Measurements from ENCODE around the gene EXOC4. TPM values are rescaled to one million over a fixed set of nuclear protein-coding genes. Genes with fewer than 3 reads are reported as not detected.
"Not testable (repeated sequence)": the region's sequence is repeated elsewhere in the genome, so short reads cannot be mapped to it uniquely, and the experiment has no call there.

Gene EXOC4
- 10 to 100 TPM; 26.2 to 41.7 (median 35.5) TPM for total RNA-seq
- polyA plus RNA-seq: 10 to 100 TPM in 1 of 2 donors, 1 to 10 TPM in 1; 7.5 to 10.9 TPM
- long read RNA-seq, donor 1, full-length matches to known transcripts: 12 of 23 reads
- long read RNA-seq, donor 1, partial matches to known transcripts: 6 of 23 reads
- long read RNA-seq, donor 1, other reads (novel, unspliced or antisense): 5 of 23 reads
- long read RNA-seq, donor 2, full-length matches to known transcripts: 22 of 29 reads
- long read RNA-seq, donor 2, partial matches to known transcripts: 4 of 29 reads
- long read RNA-seq, donor 2, other reads (novel, unspliced or antisense): 3 of 29 reads
- long read RNA-seq, donor 3, full-length matches to known transcripts: 33 of 42 reads
- long read RNA-seq, donor 3, partial matches to known transcripts: 5 of 42 reads
- long read RNA-seq, donor 3, other reads (novel, unspliced or antisense): 4 of 42 reads

- Histone ChIP-seq H3K27ac (peak within 1 kb of the TSS; percentile 46 to 97 (median 88)), H3K9me3 (peaks cover 0 to 7% (median 0%) of the 10 kb centered on the region in 11 donors), H3K36me3 (no peaks in the 10 kb centered on the region), H3K4me3 (peak within 1 kb of the TSS; percentile 79 to 95 (median 88)), H3K27me3 (no peaks in the 10 kb centered on the region), H3K4me1 (peaks cover 0 to 39% (median 16%) of the 10 kb centered on the region in 9 donors)
- peak; percentile 100 for ATAC-seq
- intact Hi-C loops (cut with DNase I): loop anchor here in 1 of 10 donors (10.0 kb wide), 1 partner anchor 168 kb away; the partner anchor contains the start of gene CHCHD3
- TF ChIP-seq CTCF (IDR thresholded peaks at IDR 0.05): no peak
- WGBS, 2 donors: 0 to 1% methylated on average over 25 of the region's 25 CpGs
- peak; percentile 75 to 98 for DNase-seq
Measured at GRCh38 chr7:133252858-133253518, at the start of gene EXOC4. Gene EXOC4, plus strand, starts transcription at chr7:133253078.

GRCh38 chr7:133203490-133203889 is 49.4 kb upstream of the EXOC4 start:
- intact Hi-C loops (cut with DNase I): no loop called here
- Histone ChIP-seq H3K9me3 (peaks cover 0 to 12% (median 0%) of the 10 kb centered on the region in 11 donors), H3K4me1 (no peaks in the 10 kb centered on the region), H3K36me3 (no peaks in the 10 kb centered on the region), H3K27me3 (no peaks in the 10 kb centered on the region), H3K4me3 (no peak overlapping the region), H3K27ac (no peak overlapping the region)
- no peak for DNase-seq
- WGBS, 2 donors: 92 to 93% methylated on average over 3 of the region's 3 CpGs
- no peak for ATAC-seq
- no peak for TF ChIP-seq CTCF (IDR thresholded peaks at IDR 0.05)

GRCh38 chr7:133207687-133208086 is 45.2 kb upstream of the EXOC4 start:
- H3K27ac ChIP-seq: no peak overlapping the region
- intact Hi-C loops (cut with DNase I): no loop called here
- DNase-seq (no peak), ATAC-seq (no peak)
- peaks cover 0 to 16% (median 0%) of the 10 kb centered on the region in 11 donors for H3K9me3 ChIP-seq
- WGBS, 2 donors: 58 to 72% methylated on average over 2 of the region's 2 CpGs
- no peak overlapping the region for H3K4me3 ChIP-seq
- no peak for TF ChIP-seq CTCF (IDR thresholded peaks at IDR 0.05)
- no peaks in the 10 kb centered on the region for H3K4me1 ChIP-seq
- no peaks in the 10 kb centered on the region for H3K27me3 ChIP-seq
- no peaks in the 10 kb centered on the region for H3K36me3 ChIP-seq

GRCh38 chr7:133210817-133211216 is 42.1 kb upstream of the EXOC4 start:
- 90 to 94% methylated on average over 10 of the region's 10 CpGs for WGBS, 2 donors
- H3K4me1 ChIP-seq; ATAC-seq; H3K27ac ChIP-seq; H3K27me3 ChIP-seq; H3K4me3 ChIP-seq; H3K36me3 ChIP-seq; intact Hi-C loops (cut with DNase I); DNase-seq: not testable (repeated sequence)
- peaks cover 0 to 21% (median 0%) of the 10 kb centered on the region in 11 donors for H3K9me3 ChIP-seq

GRCh38 chr7:133213772-133214171 is 39.1 kb upstream of the EXOC4 start:
- 91 to 93% methylated on average over 3 of the region's 3 CpGs for WGBS, 2 donors
- DNase-seq; intact Hi-C loops (cut with DNase I); H3K27ac ChIP-seq; H3K27me3 ChIP-seq; H3K4me1 ChIP-seq; H3K36me3 ChIP-seq; H3K4me3 ChIP-seq; ATAC-seq: not testable (repeated sequence)
- peaks cover 0 to 12% (median 0%) of the 10 kb centered on the region in 11 donors for H3K9me3 ChIP-seq

All from heart right ventricle (tissue), 16 donors.